GM18508 (cell line): ENCODE measurements around the gene FBXO8.

ENCODE experiments used
- ATAC-seq: cut with Tn5 transposase; IDR thresholded peaks from one replicate; pipeline ENCODE4 v1.9.1; 2021; ENCODE audit warnings: moderate number of reproducible peaks; ENCODE audit not compliant: insufficient read depth, unreplicated experiment

Gene FBXO8

DNA sequence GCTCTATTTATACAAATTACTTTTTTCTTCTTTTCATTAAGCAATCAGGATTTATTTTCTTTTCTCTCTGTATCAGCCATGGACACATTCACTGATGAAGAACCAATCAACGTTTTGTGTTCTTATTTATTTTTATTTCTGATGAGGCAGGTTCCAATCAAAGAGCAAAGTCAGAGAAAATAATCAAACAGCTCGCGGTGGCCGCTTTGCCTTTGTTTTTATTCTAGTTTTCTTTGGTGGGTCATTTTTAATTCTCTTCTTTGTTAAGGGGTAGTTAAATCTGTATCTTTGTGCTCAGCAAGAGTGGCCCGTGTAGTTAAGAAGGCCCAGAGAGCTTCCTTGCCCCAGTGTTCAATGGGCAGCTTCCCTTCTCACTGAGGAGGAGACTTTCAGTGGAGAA lies 71.4 kb downstream of the FBXO8 start:
- no peak for ATAC-seq

DNA sequence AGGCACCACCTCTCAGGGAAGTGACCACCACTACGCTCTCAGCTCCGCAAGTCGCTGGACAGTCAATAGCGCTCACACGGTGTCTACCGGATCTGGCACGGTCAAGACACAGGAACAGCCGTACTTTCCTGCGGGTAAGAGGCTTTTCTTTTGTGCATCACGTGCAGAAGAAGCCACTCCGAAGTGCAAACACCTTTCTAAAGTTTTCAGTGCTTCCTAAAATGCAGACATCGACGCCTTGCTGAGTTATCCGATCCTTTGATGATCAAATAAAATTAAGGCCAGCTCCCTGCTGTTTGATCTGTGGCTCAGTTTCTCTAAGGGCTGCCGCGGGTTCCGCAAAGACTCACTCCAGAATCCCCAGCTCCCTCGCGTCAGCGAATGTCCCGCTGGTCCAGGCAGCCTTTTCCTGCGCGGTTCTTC lies 71.8 kb downstream of the FBXO8 start:
- no peak for ATAC-seq

DNA sequence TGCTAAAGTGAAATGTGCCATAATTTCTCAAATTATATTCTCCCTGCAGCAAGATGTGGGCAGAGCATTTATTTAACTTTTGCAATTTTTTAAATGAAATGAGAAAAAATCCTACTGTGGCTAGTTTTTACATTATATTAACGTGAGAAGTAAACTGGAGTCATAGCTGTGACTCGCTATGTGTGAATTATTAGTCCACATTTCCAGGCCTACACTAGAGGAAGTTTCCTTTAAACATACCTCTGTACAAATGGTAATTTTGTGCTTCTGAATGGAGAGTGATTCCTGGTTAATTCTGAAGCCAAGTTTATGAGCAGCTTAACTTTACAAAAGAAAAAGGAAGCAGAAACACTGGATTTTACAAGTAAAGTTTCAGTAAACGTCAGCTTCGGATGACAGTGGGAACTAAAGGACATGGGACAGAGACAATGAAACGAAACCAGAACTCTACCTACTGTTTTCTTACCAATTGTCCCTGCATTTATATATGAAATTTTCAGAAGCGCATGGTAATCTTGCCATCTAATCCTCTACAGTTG lies 72.4 kb downstream of the FBXO8 start:
- no peak for ATAC-seq

DNA sequence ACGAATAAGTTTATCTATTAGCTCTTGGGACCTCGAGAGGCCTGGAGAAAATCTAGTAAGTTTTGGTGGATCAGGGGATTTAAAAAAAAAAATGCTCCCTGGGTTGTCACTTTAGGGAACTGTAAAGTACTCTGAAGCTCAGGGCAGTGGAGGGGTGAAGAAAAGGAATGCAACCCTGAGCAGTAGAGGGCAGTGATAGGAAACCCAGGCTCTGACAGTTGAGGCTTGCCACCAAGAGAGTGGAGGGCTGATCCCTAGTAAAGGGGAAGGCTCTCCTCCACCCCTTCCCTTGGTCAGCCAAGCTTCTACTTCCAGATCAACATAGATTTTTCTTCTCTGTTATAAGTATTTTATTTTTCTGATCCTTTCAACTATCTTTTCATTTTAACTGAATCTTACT lies 73.1 kb downstream of the FBXO8 start:
- ATAC-seq: no peak

DNA sequence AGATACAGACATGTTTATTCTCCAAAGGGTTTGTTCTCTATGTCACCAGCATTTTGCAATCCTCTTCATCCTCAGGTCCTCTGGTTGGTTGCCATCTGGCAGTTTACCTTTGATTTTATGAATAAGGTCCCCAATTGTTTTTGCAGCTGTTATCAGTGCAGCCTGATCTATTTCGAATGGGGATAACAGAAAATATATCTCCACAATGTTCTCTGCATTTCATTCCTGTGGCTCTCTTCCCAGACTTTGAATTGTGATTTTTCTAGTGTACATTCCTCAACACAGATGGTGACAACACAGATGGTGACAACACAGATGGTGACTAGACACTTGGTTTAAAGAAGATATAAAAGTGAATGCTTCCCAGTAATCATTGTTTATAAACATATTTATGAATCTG lies 74.1 kb downstream of the FBXO8 start:
- ATAC-seq: no peak

DNA sequence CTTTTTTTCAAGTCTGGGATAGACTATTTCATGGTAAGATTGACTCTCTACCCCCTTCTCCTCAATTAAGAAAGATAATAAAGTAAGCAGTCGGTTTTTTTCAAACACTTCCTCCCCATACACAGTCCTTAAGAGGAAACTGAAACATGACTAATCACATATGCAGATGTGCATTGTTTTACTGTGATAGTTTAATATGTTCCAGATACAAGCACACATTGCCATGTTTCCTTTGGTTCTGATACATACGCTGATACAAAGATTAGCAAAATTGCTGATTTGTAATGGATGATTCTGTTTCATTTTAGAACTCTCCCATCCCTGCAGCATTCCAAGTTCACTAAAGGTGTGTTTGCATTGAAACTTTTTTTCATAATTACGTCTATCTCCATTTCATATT lies 76.1 kb downstream of the FBXO8 start:
- no peak for ATAC-seq

DNA sequence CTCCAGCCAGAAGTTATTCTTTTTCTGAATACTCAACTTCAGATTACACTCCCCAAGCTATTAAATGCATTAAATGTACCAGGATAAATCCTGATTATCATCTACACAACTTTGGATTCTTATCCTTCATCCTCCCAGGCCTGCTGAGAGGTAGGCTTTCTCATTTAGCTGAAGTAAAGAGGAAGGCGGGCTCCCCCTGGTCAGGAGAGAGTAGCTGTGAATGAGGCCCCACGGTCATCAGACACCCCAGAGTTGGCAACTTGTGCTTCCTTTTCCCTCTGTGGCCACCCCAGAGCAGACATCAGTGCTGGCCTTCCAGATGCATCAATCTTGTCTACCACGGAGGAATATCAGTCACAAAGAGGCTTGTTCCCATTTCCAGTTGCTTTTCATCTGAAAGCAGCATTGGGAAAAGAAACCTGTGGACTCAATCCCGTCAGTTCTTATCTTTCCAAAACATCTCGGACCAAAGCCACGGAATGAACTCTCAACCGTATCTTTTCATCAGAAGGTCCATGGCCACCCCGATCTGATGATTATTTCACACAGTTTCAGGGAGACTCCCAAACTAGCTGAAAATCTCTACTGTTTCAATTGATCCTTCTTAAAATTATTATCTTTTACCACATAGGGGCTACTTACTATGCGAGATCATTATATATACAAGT lies 79.2 kb downstream of the FBXO8 start:
- ATAC-seq: no peak

DNA sequence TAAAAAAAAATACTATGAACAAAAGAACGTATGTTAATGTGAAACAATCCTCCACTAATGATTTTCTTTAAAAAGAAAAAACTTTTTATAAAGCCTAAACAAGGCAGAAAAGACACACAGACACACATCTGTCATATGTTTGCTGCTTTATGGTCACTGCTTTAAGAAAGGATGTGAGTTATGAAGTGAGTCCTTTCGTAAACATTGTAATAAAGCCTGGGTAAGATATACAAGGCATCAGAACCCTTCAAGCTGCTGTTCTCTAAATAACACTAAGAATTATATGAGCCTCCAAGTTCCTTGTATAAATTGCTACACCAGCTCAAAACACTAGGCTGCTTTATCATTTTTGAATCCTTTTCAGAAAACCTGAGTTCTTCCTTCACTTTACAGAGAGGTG lies 81.6 kb downstream of the FBXO8 start:
- ATAC-seq: no peak

DNA sequence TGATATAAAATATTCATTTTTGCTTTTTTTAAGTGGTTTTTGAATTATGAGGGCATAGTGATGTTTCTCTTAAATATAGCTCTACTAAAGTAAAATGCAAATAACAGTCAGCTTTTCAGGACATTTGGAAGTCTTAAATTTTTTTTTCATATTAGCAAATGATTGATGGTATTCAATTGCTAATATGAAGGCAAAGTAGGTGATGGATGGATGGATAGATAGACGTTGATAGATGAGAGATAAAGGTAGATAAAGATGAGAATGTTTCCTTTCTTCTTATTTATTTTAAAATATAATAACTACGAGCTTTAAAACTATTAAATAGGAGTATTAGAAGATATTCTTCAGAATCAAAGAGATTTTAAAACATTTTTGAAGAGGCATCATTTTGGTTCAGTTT lies 83.7 kb downstream of the FBXO8 start:
- no peak for ATAC-seq

DNA sequence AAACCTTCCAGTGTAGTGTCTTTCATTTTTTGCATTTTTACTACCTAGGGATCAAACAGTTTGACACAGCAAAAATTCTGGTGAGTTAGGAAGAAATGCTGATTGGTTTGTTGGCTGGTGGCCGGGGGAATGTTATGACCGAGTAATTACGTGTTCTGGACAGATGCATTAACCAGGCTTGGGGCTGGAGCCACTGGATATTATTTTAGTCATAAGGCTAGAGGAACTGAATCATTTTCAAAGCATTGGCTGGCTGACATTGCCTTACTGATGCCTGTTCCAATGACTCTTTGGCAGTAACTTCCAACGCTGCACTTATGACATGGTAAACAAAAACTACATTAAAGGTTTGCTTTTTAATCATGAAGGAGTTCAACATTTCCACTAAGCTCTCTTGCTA lies 84.6 kb downstream of the FBXO8 start:
- no peak for ATAC-seq

DNA sequence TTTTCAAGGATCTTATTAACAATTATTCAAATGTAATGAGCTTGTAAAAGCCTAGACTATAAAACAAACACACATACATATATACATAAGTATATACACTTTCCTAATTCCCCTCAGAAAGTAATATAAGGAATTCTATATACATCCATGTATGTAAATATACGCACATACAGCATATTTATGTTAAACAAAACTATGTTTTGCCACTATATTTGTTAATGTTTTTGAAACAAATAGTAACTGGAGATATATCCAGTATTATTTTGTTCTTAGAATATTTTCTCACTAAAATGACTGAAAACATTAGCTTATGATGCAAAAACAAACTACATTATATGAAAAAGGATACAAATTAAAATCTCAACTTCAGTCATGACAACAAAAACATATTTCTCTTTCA lies 85.1 kb downstream of the FBXO8 start:
- ATAC-seq: no peak

DNA sequence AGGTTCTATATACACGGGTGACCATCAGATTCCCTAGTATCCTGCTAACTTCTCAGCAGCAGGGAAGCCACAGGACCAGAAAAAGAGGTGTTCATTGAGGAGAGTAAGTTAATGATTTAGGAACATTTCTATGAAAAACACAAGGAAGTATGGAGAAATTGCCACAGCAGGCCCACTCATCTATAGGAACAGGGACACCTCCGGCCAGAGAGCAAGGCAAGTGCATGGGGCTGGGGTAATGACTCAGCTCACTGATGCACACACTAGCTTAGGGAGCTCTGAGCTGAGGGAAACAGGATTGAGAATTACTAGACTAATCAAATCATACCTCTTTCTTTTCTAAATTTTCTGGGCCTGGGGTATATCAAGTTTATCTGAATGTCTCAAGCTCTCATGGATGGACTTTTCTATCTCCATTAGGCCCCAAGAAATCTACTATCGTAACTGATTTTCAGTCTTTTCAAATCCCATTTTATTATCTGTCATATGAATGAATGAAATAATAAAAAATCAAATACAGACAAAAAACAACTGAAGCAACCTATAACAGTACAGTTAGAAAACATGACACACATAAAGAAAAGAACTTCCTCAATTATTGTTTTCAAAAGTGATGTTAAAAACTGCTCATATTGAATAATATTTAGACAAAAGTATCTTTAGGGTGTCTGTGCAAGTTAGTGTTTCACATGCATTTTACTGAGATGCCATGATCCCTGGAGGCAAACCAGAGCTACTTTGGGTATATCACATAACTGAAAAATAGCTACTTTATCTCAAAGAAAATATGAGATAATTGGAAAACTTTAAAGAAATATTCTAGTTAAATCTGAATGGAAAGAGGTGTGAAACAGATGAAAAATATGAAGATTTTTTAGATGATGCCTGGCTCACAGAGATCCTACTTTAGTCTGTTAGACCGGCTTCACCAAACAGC lies 89.8 kb downstream of the FBXO8 start:
- no peak for ATAC-seq

DNA sequence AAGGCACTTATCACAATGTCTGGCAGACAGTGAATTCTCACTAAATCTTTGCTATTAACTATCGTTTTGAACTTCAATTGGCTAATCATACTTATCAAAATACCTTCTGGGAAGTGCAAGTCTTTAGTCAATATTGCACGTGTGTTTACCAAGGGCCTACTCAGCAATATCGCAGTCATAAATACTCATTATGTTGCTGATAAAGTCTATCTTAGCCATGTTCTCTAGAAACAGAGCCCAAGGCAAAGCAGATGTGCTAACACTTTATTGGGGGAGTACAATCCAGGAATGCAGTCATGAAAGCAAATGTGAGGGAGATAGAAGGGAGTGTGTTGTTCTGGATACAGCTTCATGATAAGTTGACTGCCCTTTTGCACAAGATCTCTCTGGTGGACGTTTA lies 90.5 kb downstream of the FBXO8 start:
- ATAC-seq: no peak

DNA sequence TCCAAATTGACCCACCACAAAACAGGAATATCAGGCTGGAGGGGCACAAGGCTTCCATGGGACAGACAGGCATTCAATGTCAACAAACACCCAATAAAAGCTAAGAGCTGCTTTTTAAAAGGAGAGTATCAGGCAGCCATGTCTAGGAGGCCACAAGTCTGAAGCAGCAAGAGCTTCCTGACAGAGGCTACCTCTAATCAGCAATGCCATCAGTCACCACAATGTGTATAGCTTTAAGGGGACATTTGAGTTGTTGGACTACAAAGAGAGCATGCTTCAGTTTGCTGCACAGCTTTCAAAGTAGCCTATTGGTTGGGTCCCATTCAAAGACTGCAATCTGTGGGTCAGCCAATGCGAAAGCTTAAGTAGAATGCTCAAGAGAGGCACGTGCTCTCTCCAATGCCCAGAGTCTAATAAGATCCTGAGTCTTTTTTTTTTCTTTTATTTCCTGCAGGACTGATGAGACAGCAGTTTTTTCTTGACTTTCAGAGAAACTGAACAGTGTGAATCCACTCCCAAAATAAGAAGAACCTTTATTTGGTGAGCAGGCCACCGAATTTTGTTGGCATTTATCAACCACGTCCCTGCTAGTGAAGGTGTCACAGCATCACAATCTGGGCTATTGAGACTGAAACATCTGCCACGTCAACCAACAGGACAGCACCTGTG lies 92.5 kb downstream of the FBXO8 start:
- no peak for ATAC-seq

DNA sequence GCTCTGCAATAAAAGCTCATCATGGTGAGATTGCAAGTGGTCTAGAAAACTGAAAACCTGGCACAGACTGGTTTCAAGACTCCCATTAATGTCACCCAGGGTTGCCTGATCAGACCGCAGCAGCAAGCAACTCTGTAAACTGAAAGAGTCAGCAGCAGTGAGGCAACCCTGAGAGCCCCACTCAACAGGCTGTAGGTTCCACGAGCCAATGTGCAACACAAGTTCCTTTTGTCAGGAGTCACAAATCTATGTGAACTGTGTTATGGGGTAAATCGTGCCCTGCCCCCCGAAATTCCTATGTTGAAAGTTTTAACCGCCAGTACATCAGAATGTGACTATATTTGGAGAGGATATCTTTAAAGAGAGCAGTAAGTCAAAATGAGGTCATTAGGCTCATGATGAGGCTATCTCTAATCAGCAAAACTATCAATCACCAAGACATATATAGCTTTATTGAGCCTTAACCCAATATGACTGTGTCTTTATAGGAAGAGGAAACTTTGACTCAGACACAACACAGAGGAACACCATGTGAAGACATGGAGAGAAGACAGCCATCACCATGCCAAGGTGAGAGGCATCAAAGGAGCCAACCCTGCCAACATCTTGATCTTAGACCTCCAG lies 94.0 kb downstream of the FBXO8 start:
- ATAC-seq: no peak
